BJ (cell line): Measurements from ENCODE around the gene PTRHD1. TPM values are rescaled to one million over a fixed set of nuclear protein-coding genes. Genes with fewer than 3 reads are reported as not detected.
"Not testable (repeated sequence)": the region's sequence is repeated elsewhere in the genome, so short reads cannot be mapped to it uniquely, and the experiment has no call there.

Source experiments
- CTCF ChIA-PET: fragments of 350-600 bp; formaldehyde crosslinking; extraction: SDS; loops from one replicate; lab custom pipeline; 2021; ENCODE audit warnings: antibody characterized with exemption, inconsistent platforms; lab: Yijun Ruan, JAX
- POLR2A ChIA-PET: fragments of 300-600 bp; sonication (Branson Sonifier 250); formaldehyde crosslinking; extraction: SDS; loops from one replicate; lab custom pipeline; 2021; ENCODE audit warnings: antibody characterized with exemption; lab: Charles Lee
- DNase-seq: peaks from one replicate; pipeline ENCODE4 v3.0.0-alpha.2; 2011; ENCODE audit warnings: low read depth
- H3K27me3 ChIP-seq: 2 replicates; pipeline ENCODE4 v1.6.0; 2011; ENCODE audit warnings: low read length; ENCODE audit not compliant: control insufficient read depth, insufficient read depth
- H3K36me3 ChIP-seq: 2 replicates; pipeline ENCODE4 v1.5.1; 2011; ENCODE audit warnings: low read length; ENCODE audit not compliant: control insufficient read depth, insufficient read depth
- H3K4me3 ChIP-seq: 2 replicates; pipeline ENCODE4 v1.5.1; 2011; ENCODE audit warnings: low read depth, mild to moderate bottlenecking, control low read depth, low read length
- CTCF ChIP-seq: IDR thresholded peaks from 2 replicates; pipeline ENCODE4 v1.5.1; 2011; ENCODE audit warnings: low read depth, mild to moderate bottlenecking, control low read depth, inconsistent platforms, low read length, moderate library complexity; ENCODE audit not compliant: insufficient read depth
- polyA plus RNA-seq: library from polyadenylated mRNA; depleted of rRNA; stranded (reverse); fragments of >200 nt; gene quantifications from 2 replicates; pipeline ENCODE4 v1.2.3, GENCODE V29; 2011

The PTRHD1 gene
- polyA plus RNA-seq, 1 experiment = 44.5 TPM

- Histone ChIP-seq H3K36me3 (peaks cover 21% of the 10 kb centered on the region), H3K27me3 (no peaks in the 10 kb centered on the region), H3K4me3 (no peak overlapping the region)
- ChIA-PET POLR2A (no interaction called here), CTCF (no interaction called here)
- no peak for TF ChIP-seq CTCF
- no peak for DNase-seq
These were observed 46.5 kb upstream of the PTRHD1 start for GRCh38 chr2:24839729-24840128.

- ChIA-PET CTCF (no interaction called here), POLR2A (no interaction called here)
- H3K36me3 ChIP-seq = peaks cover 26% of the 10 kb centered on the region
- TF ChIP-seq CTCF = no peak
- H3K27me3 ChIP-seq = no peaks in the 10 kb centered on the region
- DNase-seq = no peak
- H3K4me3 ChIP-seq = no peak overlapping the region
These were observed 45.4 kb upstream of the PTRHD1 start for GRCh38 chr2:24838541-24838940.

- no peak for TF ChIP-seq CTCF
- peaks cover 26% of the 10 kb centered on the region for H3K36me3 ChIP-seq
- no peak overlapping the region for H3K4me3 ChIP-seq
- no peaks in the 10 kb centered on the region for H3K27me3 ChIP-seq
- no peak for DNase-seq
- POLR2A ChIA-PET = no interaction called here
- CTCF ChIA-PET = interaction anchor here (0.9 kb wide), 1 partner anchor 11 kb away, joined by 3 read pairs; no protein-coding TSS in a partner anchor
These were observed 44.9 kb upstream of the PTRHD1 start for GRCh38 chr2:24837996-24838513.

GRCh38 chr2:24836706-24837105, 43.5 kb upstream of the PTRHD1 start:
- POLR2A ChIA-PET = no interaction called here
- TF ChIP-seq CTCF = no peak
- no peak for DNase-seq
- Histone ChIP-seq H3K36me3 (peaks cover 26% of the 10 kb centered on the region), H3K4me3 (no peak overlapping the region), H3K27me3 (no peaks in the 10 kb centered on the region)
- CTCF ChIA-PET = interaction anchor here (1.4 kb wide), 1 partner anchor 9 kb away, joined by 5 read pairs; no protein-coding TSS in a partner anchor

GRCh38 chr2:24836206-24836605, 43.0 kb upstream of the PTRHD1 start:
- Histone ChIP-seq H3K36me3 (peaks cover 23% of the 10 kb centered on the region), H3K4me3 (no peak overlapping the region), H3K27me3 (no peaks in the 10 kb centered on the region)
- TF ChIP-seq CTCF = no peak
- no peak for DNase-seq
- POLR2A ChIA-PET = no interaction called here
- CTCF ChIA-PET = interaction anchor here (1.4 kb wide), 1 partner anchor 9 kb away, joined by 5 read pairs; no protein-coding TSS in a partner anchor

- H3K4me3 ChIP-seq, DNase-seq, POLR2A ChIA-PET, H3K27me3 ChIP-seq: not testable (repeated sequence)
- peaks cover 18% of the 10 kb centered on the region for H3K36me3 ChIP-seq
- CTCF ChIA-PET = interaction anchor here (1.4 to 1.6 kb wide), 2 partner anchors 8 to 426 kb away, joined by 3 to 5 read pairs; no protein-coding TSS in a partner anchor
These were observed 42.2 kb upstream of the PTRHD1 start for GRCh38 chr2:24835411-24835810.
